ENCODE measurements around the gene OSBPL6.

DNA sequence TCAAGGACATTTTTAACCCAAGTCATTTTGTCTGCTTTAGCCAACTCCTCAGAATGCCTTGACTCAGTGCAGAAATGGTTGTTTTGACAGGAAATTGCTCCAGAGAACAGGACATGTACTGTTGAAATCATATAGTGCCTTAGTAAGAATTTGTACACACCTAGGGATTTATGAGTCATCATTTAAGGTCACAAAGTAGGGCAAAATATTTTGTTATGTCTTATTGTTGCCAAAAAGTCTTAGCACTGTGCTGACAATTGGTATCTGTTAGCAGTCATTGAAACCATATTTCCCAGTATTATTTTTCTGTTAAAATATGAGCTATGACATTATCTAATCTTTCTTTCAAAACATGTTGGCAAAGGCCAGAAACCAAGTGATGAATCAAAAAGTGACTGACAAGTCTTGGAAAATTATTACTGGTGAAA, 104.5 kb downstream of the OSBPL6 start:
- TF ChIP-seq, protein P1, sequence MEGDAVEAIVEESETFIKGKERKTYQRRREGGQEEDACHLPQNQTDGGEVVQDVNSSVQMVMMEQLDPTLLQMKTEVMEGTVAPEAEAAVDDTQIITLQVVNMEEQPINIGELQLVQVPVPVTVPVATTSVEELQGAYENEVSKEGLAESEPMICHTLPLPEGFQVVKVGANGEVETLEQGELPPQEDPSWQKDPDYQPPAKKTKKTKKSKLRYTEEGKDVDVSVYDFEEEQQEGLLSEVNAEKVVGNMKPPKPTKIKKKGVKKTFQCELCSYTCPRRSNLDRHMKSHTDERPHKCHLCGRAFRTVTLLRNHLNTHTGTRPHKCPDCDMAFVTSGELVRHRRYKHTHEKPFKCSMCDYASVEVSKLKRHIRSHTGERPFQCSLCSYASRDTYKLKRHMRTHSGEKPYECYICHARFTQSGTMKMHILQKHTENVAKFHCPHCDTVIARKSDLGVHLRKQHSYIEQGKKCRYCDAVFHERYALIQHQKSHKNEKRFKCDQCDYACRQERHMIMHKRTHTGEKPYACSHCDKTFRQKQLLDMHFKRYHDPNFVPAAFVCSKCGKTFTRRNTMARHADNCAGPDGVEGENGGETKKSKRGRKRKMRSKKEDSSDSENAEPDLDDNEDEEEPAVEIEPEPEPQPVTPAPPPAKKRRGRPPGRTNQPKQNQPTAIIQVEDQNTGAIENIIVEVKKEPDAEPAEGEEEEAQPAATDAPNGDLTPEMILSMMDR (conservative IDR thresholded peaks at IDR 0.05; ENCODE audit: low read length): no peak
- no peak for TF ChIP-seq EZH2phosphoT487 (IDR thresholded peaks at IDR 0.05; ENCODE audit: borderline replicate concordance)
